GM19043 (cell line): ENCODE data around the gene RAB31.
A peak's percentile ranks its signal among the peaks of the same experiment; 100 is the strongest.
"Not testable (repeated sequence)": the region's sequence is repeated elsewhere in the genome, so short reads cannot be mapped to it uniquely, and the experiment has no call there.

ENCODE experiments used
- ATAC-seq: cut with Tn5 transposase; IDR thresholded peaks from one replicate; pipeline ENCODE4 v1.9.1; 2021; ENCODE audit warnings: low read depth; ENCODE audit not compliant: unreplicated experiment

The RAB31 gene

DNA sequence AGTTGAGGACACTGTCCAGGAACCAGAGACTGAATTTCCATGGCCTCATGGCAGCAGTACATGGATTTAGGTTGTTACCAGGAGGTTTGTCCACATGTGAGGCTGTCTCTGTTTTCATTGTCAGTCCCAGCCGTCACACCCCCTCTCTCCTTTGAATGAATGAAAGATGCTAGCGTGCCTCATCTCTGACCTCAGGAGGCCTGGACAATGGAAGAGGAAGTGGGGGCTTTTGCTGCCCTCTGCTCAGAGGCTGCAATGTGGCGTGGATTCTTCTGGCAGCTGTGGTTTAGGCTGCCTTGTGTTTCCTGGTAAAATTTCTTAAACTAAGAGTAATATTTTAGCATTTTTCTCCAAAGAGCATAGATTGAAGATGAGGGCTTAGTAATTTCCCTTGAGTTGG, 47.5 kb downstream of the RAB31 start:
- no peak for ATAC-seq

DNA sequence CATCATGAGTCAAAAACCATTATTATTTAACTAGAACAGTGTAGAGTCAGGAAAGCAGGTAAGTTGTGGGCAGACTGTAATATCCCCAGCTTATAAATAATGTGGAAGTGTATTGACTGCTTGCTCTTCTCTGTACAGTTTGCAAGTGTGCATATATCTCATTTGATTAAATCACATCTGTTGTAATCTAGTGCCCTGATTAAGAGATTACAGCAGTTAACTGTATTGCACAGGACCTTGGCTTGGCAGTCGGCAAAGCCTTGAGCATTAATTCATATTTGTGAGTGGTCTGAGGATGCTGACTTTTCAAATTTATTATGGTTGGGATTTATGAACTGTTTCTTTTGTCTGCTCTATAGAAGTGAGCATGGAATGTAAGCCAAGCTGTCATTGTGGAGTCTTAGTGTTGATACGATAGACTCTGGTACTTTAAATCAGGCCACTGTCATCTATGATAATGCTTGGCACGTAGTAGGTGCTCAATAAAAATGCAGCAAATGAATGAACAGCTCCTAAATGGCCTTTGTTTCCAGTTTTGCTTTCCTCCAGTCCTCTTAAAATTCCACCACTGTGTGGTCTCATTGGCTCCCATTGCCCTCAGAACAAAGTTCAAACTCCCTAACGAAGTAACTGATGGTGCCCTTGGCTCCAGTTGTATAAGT, 48.3 kb downstream of the RAB31 start:
- ATAC-seq, result no peak

DNA sequence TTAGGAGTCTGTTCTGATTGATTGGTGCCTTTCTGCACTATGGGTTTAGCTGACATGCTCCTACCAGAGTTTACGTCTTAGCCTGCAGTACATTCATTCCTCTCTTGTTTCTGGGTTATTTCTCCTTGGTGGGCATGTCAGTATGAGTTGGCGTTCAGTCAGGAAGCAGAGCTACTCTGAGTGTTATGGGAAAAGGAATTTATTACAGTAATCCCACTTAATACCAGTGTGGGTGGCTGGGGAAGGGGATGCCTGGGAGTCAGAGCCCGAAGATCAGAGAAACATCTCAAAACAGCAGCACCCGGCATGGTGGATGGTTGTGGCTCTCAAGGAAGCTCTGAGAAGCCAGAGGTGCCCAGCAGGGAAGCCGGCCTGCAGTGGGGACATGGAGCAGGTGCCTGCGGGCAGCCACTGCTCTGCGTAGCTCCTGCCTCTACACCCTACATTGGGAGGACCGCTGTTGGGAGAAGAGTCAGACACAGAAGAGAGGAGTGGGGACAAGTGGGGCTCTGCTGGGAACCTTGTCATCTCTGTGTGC, 48.9 kb downstream of the RAB31 start:
- ATAC-seq, result no peak

DNA sequence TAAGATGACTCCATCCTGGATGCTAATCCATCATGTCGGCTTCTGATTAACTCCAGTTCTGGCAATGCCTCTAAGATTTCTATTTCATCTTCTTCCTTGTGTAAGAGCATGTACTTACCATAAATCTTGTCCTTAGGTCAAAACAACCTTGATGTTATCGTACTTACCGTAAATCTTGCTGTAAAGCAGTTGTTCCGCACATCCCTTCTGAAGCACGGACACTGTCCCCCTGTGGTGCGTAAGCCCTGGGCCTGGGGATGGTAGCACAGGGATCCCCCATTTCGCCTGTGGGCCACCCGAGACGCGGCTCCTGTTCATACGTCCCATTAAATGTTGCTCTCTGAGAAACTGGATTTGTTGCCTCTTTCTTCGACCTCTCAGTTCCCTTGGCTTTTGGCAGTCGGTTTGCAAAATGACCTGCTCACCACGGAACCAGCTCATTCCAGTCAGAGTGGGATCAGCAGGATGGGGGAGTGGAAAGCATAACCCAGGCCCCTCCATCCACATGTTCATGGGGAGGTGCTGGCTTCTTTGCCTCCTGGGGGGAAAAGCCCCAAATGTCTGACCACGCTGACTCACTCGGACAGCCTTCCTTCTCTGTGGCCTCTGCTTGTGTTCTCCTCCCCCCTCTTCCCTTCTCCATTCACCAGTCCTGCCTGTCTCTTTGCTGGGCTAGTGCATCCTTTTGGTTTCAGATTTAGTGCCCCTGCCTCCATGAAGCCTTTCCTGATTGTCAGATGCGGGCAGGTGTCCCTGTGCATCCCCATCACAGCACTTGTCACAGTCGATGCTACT, 49.9 kb downstream of the RAB31 start:
- no peak for ATAC-seq

DNA sequence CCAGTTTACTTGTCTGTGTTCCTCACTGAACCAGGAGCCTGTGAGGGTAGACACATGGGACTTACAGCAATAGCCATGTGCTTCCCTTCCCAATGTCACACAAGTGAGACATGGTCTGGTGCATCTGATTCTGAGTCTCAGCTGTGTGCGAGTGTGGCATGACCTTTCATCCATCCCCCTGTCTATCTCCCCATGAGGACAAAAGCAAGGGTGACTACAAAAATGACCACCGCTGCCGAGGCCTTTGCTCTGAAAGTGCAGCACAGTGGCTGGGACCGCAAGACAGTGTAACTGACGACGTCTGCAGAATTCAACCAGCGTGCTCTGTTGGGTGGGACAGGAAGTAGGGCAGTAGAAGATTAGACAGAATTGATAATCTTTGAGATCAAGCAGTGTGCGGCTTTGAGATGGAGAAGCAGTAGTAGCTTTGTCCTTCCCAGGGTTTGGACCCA, 50.5 kb downstream of the RAB31 start:
- no peak for ATAC-seq

DNA sequence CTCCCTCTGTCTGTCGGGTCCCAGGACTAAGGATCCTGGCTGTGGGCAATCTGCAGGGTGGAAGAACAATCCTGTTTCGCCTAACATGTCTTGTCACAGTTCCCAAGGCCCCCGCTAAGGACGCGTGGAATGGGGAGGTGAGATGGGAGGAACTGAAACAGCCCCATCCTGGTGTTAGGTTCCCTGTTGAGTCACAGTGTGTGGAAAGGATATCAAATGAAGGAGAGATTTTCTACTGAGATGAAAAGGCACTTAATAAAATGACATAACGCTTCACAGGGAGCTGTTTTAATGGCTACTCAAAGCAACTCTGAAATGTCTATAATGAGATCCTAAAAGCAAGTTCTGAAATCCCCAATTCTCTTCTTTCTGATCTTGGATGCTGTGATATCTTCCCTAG, 52.5 kb downstream of the RAB31 start:
- no peak for ATAC-seq

DNA sequence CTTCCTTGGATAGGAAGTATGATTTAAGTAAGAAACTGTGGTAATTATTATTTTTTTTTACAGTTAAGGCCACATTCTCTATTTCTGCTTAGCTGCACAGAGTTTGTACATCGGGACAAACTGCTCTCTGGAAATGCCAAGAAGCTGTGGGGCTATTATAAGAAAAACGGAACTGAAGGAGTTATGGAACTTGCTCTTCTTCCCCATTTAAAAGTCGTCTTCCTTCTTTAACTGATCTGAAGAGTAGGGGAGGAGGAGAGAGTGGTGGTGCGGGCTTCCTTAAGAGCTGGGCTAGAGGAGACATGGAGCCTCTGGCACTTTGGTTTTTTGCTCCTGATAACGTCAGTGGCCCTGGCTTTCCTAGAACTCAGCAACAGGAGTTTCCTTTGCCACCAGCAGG, 54.4 kb downstream of the RAB31 start:
- no peak for ATAC-seq

DNA sequence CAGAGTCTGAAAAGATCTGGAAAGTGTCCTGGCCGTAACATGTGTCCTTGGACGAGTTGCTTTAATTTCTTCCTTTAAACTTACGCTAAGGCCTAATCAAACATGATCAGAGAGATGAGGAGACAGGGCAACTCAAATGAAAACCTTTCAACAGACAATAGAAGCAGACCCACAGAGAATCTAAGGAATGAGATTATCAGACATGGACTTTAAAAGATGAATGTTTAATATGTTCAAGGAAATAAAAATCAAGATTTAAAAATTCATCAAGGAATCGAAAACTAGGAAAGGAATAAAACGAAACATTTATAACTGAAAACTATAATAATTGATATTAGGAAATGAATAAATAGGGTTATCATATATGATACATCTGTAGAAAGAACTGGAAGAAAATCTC, 55.1 kb downstream of the RAB31 start:
- no peak for ATAC-seq

DNA sequence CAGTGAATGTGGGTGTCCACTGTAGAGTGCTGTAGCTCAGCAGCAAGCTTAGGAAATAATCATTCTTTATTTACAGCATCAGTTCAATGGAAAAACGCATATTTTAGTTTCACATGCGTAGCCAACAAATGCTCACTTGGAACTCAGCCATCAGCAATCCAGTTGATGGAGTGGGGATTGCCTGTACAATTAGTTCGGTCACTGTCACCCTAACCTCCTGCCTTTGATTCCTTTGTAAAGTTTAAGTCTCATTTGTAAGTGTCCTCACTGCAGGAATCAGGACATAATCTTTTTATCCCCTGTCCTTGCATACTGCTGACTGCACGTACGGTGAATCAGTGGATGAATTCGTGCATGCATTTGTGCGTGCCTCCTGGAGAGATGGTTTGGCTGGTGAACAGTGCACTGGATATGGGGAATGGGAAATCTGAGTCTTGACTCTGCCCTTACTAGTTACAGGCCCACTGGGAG, 55.9 kb downstream of the RAB31 start:
- no peak for ATAC-seq

DNA sequence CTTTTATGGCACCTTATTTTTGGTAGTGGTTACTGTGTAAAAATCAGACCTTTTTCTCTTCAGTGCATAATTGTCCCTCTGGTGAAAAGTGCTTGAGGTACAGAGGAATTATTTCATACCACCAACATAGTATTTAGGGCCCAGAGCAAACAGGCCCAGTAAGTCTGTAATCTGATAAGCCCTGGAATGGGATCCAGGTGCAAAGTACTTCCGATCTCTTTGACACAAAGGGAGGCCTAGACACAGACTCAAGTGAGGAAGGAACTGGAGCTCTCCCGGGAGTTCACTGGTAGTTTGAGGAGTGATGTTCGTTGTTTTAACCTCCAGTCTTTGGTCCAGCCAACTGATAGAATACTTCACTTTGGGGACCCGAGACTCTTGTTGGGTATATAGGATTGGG, 57.4 kb downstream of the RAB31 start:
- no peak for ATAC-seq

DNA sequence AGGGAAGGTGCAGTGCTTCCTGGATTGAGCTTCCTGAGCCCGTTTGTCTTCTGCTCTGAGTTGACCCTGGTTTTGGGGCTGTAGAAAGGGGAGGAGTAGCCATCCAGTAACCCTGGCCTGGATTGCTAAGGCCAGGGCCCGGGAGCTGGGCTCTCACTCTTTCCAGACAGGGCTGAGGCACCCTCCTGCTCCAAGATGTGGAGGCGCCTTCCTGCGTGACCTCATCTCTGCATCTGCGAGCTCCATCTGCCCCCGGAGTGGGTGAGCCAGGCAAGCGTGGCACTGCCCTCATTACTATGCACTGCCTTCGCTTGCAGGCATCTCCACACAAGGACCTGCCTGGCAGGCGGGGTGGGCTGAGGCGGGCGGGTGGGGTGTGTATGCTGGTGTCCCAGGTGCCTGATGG, 58.0 kb downstream of the RAB31 start:
- ATAC-seq, result no peak

DNA sequence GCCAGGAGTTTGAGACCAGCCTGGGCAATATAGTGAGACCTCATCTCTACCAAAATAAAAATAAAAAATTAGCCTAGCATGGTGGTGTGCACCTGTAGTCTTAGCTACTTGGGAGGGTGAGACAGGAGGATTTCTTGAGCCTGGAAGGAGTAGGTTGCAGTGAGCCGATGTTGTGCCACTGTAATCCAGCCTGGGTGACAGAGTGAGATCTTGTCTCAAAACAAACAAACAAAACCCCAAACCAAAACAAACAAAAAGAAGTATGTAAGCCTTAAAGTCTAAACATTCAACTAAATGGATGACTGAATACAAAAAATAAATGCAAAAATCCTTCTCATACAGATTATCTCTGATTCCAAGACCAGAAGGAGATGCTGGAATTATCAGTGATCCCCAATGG, 58.6 kb downstream of the RAB31 start:
- no peak for ATAC-seq

DNA sequence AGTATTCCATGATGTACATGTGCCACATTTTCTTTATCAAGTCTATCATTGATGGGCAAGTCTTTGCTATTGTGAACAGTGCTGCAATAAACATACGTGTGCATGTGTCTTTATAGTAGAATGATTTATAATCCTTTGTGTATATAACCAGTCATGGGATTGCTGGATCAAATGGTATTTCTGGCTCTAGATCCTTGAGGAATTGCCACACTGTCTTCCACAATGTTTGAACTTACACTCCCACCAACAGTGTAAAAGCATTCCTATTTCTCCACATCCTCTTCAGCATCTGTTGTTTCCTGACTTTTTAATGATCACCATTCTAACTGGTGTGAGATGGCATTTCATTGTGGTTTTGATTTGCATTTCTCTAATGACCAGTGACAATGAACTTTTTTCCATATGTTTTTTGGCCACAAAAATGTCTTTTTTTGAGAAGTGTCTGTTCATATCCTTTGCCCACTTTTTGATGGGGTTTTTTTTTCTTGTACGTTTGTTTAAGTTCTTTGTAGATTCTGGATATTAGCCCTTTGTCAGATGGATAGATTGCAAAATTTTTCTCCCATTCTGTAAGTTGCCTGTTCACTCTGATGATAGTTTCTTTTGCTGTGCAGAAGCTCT, 60.1 kb downstream of the RAB31 start:
- ATAC-seq, result not testable (repeated sequence)

DNA sequence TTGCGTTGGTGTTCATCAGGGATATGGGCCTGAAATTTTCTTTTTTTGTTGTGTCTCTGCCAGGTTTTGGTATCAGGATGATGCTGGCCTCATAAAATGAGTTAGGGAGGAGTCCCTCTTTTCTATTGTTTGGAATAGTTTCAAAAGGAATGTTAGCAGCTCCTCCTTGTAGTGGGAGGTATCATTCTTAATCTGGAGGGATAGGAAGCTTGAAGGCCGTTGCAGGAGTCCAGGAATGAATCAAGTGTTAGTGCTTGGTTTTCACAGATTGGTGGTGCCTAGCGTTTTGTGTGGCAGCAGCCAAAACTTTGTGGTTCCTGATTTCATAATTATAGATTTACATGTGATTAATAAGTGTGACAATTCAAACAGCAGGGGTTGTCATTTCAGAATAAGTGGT, 62.0 kb downstream of the RAB31 start:
- not testable (repeated sequence) for ATAC-seq

DNA sequence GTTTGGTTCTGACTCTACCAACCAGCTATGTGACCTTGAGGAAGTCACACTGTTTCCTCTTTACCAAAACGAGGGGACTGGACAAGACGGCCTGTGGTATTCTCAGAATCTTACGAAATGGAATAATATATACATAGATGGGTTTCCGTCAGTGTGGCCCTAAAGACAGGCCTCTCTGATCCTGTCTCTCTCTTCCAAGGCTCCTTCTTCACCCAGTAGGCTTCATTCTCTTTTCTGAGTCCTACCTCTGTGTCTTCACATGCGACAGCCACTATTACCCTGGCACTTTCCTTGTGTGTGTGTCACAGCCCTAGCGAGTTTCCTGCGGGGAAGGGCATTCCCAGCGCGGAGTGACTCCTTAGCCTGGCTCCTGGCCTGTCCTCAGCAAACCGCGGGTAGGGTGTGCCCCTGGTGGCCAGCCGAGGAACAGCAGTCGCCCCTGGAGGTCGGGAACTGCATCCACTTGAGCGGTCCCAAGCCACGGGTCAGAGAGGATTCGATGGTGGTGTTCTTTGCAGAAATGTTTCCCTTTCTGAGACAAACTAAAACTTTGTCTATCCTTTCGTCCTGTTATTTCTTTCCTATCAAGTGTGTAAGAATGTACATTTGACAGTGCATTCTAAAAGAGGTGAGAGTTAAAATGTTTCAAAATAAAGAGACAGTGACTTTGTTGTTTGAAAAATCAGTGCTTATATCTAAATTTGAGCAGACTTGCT, 63.3 kb downstream of the RAB31 start:
- peak; percentile 74 for ATAC-seq

DNA sequence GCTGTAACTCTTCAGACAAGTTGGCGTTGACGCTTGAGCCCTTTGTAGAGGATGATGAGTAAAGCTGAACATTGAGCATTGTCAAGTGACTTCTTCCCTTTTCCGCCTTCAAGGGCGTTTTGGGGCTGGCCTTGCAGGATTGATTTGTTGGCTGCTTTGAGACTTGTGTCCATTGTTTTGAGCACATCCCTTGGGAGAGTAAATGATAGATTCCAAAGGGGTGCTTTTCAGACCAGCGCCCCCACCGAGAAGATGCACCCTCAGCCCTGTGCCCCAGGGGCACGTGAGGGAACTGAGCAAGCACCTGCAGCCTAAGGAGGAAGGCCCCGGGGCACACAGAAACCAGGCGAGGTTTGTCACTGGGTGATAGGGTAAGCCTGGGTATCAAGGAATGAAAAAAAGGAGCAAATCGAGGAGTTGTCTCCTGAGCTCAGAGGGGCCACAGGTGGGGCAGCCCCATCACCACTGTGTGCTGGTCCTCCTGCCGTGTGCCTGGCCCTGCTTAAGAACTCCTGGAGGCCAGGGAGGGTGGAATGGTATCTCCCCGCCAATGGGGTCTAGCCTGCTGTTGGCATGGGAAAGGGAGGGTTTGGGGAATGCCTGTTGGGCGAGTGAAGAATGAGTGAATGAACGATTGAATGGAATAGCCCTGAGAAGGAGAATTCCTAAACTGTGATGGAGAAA, 64.0 kb downstream of the RAB31 start:
- ATAC-seq, result no peak

DNA sequence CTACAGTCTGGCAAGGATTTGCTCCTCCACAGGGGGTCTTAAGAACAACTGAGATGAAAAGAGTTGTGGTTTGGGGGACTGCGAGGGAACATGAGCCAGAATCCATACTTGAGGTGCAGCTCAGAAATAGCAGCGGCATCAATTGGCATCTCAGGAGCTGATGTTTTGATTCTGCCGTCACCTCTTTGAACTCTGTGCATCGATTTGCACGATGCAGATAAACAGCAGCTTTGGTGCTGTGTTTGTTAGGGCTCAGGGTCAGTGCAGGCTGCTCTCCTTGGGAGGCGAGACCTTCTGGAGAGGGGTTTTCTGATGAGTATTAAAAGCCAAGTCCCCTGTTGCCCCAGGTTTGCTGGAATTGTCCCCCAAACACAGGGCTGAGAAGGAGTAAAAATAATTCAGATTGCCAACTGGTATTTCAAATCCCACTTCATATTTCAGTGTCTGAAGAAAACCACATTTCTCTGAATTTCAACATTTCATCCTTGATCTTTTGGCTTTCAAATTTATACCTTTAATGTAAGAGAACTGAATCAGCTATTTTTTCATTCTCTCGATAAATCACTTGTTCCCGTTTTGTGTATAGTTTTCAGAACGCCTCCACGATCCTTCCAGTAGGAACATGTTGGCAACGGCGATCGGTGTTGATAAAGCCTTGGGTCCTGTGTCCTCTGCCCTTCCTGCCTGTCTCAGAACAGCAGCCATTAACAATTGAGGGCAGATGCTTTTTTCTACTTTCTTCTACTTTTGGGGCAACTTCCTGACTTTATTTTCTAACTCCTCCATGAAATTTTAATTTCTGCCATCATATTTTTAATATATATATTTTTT, 65.0 kb downstream of the RAB31 start:
- no peak for ATAC-seq

DNA sequence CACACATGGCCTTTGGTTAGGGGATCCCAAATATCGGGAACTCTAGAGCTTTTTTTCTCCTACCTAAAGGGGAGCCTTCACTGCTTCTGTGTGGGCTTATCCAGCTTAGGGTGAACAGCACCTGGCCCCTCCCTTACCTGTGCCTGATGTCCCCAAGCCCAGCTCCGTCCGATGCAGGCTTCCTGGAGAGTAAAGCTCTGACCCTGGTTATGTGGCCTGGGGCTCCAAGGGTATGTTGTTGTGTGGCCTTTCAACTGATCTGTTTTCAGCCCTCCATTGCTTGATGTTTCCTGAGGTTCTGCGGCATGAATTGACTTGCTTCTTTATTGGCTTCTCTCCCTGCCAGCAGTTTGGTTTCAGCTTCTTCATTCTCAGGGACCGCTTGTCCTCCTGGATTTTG, 66.0 kb downstream of the RAB31 start:
- ATAC-seq, result no peak

DNA sequence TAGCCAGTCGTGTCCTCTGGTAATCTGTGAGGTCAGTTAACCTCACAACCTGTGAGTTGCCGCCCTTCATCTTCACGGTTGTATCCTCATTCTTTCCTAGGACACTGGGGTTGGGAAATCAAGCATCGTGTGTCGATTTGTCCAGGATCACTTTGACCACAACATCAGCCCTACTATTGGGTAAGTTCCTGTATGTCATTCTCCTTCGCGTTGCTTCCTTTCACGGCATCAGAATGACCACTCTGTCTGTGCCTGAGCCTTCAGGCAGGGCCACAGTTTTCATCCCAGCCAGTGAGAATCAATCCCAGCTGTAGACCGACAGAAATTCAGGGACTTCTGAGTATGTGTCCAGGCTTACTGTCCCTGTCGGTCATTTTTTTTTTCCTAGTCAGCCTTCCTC, 67.1 kb downstream of the RAB31 start:
- no peak for ATAC-seq
